CD4-positive, alpha-beta T cell (primary cell): ENCODE data around the gene ZFP92. TPM values are rescaled to one million over a fixed set of nuclear protein-coding genes. Genes with fewer than 3 reads are reported as not detected.

Source experiments
- ATAC-seq: fragments of 200-7000 bp; cut with Tn5 transposase; one replicate; pipeline ENCODE4 v1.10.0; 2022; ENCODE audit warnings: mild to moderate bottlenecking; ENCODE audit not compliant: poor library complexity
- CTCF ChIA-PET: fragments of 350-600 bp; sonication (Branson Sonifier 250); formaldehyde crosslinking; loops from one replicate; lab custom pipeline; 2021; ENCODE audit warnings: antibody characterized with exemption, inconsistent platforms; lab: Charles Lee
- POLR2A ChIA-PET: fragments of 350-600 bp; sonication (Branson Sonifier 250); formaldehyde crosslinking; loops from one replicate; lab custom pipeline; 2021; ENCODE audit warnings: antibody characterized with exemption, inconsistent platforms; lab: Charles Lee
- DNase-seq, 14 experiments: peaks; one replicate each; pipeline ENCODE4 v3.0.0-alpha.2; 2013 to 2020; ENCODE audit warnings: mixed read lengths in 2 of 14
- H3K27ac ChIP-seq, 2 donors: one replicate each; pipeline versions ENCODE4 v1.5.1 to v1.7.0; 2013; ENCODE audit warnings: low read length in 2 of 2, low read depth in 1 of 2, mild to moderate bottlenecking in 1 of 2
- H3K27me3 ChIP-seq, 2 experiments: 1 replicate in 1 of 2; 2 replicates in 1 of 2; pipeline versions ENCODE4 v1.6.1 to v1.7.0; 2013; ENCODE audit warnings: low read length in 2 of 2, control low read depth in 1 of 2, mild to moderate bottlenecking in 1 of 2, moderate library complexity in 1 of 2; ENCODE audit not compliant: insufficient read depth in 2 of 2, control insufficient read depth in 1 of 2
- H3K36me3 ChIP-seq: one replicate; pipeline ENCODE4 v1.6.1; 2013; ENCODE audit warnings: low read length, control low read depth; ENCODE audit not compliant: insufficient read depth
- H3K4me1 ChIP-seq: one replicate; pipeline ENCODE4 v1.6.1; 2013; ENCODE audit warnings: low read length, control low read depth; ENCODE audit not compliant: insufficient read depth
- H3K4me3 ChIP-seq: one replicate; pipeline ENCODE4 v1.5.1; 2013; ENCODE audit warnings: mild to moderate bottlenecking, low read length, moderate library complexity
- H3K9me3 ChIP-seq, 2 experiments: 1 replicate in 1 of 2; 2 replicates in 1 of 2; pipeline versions ENCODE4 v1.6.1 to v1.7.0; 2013; ENCODE audit warnings: low read length in 2 of 2, mild to moderate bottlenecking in 2 of 2, control low read depth in 1 of 2, moderate library complexity in 1 of 2; ENCODE audit not compliant: control insufficient read depth in 1 of 2, insufficient read depth in 1 of 2
- H3K27ac Mint-ChIP-seq: one replicate; pipeline ENCODE4 v1.8.0; 2020; ENCODE audit warnings: mixed read lengths
- H3K27me3 Mint-ChIP-seq: one replicate; pipeline ENCODE4 v1.8.0; 2021; ENCODE audit warnings: mixed read lengths
- H3K36me3 Mint-ChIP-seq: one replicate; pipeline ENCODE4 v1.8.0; 2021; ENCODE audit warnings: low read depth, mixed read lengths
- H3K4me1 Mint-ChIP-seq: one replicate; pipeline ENCODE4 v1.8.0; 2021; ENCODE audit warnings: low read depth, mixed read lengths
- H3K4me3 Mint-ChIP-seq: one replicate; pipeline ENCODE4 v1.8.0; 2020; ENCODE audit warnings: mild to moderate bottlenecking, mixed read lengths
- H3K9me3 Mint-ChIP-seq: one replicate; pipeline ENCODE4 v1.8.0; 2020; ENCODE audit warnings: mixed read lengths
- intact Hi-C, 2 experiments: fragments of 100-400 bp; cut with DNase I in 1 of 2; cut with micrococcal nuclease in 1 of 2; formaldehyde crosslinking; loops; one replicate each; pipeline versions ENCODE4 v1.15.1 to v1.9.0; 2023 to 2025; cut with DNase I, micrococcal nuclease
- total RNA-seq, 174 experiments: library from RNA in 2 of 174; stranded (reverse) in 2 of 174; gene quantifications; one replicate each; pipeline ENCODE4 v1.2.3 and lab custom pipeline; 2021 to 2026
- TF ChIP-seq, protein P1 (sequence below): fragments of 200-600 bp; IDR thresholded peaks from one replicate; pipeline ENCODE4 v1.8.0; 2022; ENCODE audit warnings: antibody characterized with exemption, mild to moderate bottlenecking

The ZFP92 gene
- total RNA-seq, 2 experiments from 2014 or later: 0.08 to 0.11 TPM

- H3K27ac Mint-ChIP-seq: no peak overlapping the region
- H3K4me1 Mint-ChIP-seq: no peaks in the 10 kb centered on the region
- H3K4me1 ChIP-seq: no peaks in the 10 kb centered on the region
- DNase-seq (no peak), ATAC-seq (no peak)
- H3K27me3 Mint-ChIP-seq: peaks cover 7% of the 10 kb centered on the region
- H3K36me3 Mint-ChIP-seq: no peaks in the 10 kb centered on the region
- H3K9me3 ChIP-seq: no peaks in the 10 kb centered on the region
- CTCF ChIA-PET: no interaction called here
- H3K36me3 ChIP-seq: no peaks in the 10 kb centered on the region
- TF ChIP-seq, protein P1, sequence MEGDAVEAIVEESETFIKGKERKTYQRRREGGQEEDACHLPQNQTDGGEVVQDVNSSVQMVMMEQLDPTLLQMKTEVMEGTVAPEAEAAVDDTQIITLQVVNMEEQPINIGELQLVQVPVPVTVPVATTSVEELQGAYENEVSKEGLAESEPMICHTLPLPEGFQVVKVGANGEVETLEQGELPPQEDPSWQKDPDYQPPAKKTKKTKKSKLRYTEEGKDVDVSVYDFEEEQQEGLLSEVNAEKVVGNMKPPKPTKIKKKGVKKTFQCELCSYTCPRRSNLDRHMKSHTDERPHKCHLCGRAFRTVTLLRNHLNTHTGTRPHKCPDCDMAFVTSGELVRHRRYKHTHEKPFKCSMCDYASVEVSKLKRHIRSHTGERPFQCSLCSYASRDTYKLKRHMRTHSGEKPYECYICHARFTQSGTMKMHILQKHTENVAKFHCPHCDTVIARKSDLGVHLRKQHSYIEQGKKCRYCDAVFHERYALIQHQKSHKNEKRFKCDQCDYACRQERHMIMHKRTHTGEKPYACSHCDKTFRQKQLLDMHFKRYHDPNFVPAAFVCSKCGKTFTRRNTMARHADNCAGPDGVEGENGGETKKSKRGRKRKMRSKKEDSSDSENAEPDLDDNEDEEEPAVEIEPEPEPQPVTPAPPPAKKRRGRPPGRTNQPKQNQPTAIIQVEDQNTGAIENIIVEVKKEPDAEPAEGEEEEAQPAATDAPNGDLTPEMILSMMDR: no peak
- H3K27ac ChIP-seq: no peak overlapping the region
- intact Hi-C loops: no loop called here
- H3K4me3 Mint-ChIP-seq: no peak overlapping the region
- H3K9me3 Mint-ChIP-seq: no peaks in the 10 kb centered on the region
- H3K4me3 ChIP-seq: no peak overlapping the region
- POLR2A ChIA-PET: no interaction called here
- no peaks in the 10 kb centered on the region for H3K27me3 ChIP-seq
Observed at GRCh38 chrX:153442463-153442862, 31.2 kb downstream of the ZFP92 start.

GRCh38 chrX:153443476-153444332 is 32.4 kb downstream of the ZFP92 start:
- TF ChIP-seq, protein P1: no peak
- no peak overlapping the region for H3K4me3 Mint-ChIP-seq
- DNase-seq (no peak), ATAC-seq (no peak)
- POLR2A ChIA-PET: no interaction called here
- no peaks in the 10 kb centered on the region for H3K36me3 ChIP-seq
- H3K4me1 ChIP-seq: no peaks in the 10 kb centered on the region
- H3K9me3 Mint-ChIP-seq: no peaks in the 10 kb centered on the region
- H3K36me3 Mint-ChIP-seq: no peaks in the 10 kb centered on the region
- H3K27ac ChIP-seq: no peak overlapping the region
- no peaks in the 10 kb centered on the region for H3K27me3 ChIP-seq
- H3K4me1 Mint-ChIP-seq: no peaks in the 10 kb centered on the region
- H3K4me3 ChIP-seq: no peak overlapping the region
- H3K9me3 ChIP-seq: no peaks in the 10 kb centered on the region
- peaks cover 1% of the 10 kb centered on the region for H3K27me3 Mint-ChIP-seq
- intact Hi-C loops: no loop called here
- CTCF ChIA-PET: no interaction called here
- H3K27ac Mint-ChIP-seq: no peak overlapping the region

DNA sequence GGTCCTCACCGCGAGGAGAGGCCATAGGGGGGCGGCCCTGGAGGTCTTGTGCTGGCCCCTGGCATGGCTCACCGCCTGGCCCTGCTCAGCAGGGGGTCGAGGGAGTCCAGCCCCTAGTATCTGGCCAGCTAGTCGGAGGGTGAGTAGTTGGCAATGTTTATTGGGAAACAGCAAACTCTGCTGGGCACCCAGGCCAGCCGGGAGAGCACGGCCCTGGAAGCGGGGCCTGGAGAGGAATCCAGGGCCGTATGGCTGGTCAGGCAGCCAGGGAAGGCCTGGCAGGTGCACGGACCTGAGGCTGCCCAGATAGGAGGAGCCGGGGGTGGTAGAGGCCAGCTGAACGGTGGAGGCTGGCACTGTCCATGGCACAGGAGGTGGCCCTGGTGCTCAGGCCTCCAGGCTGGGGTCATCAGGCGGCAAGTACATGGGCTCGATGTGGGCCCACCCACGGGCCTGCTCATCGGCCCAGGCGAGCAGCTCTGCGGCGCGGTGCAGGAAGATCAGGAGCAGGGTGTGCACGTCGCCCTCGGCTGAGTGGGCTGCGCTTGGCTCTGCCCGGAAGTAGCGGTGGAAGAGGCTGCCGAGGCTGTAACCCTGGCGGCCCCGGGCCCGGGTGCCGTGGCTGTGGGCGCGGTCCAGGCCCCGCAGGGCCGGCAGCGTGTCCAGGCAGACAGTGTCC is 33.2 kb downstream of the ZFP92 start:
- Histone ChIP-seq H3K27me3 (no peaks in the 10 kb centered on the region), H3K4me3 (no peak overlapping the region), H3K4me1 (no peaks in the 10 kb centered on the region), H3K9me3 (no peaks in the 10 kb centered on the region), H3K36me3 (peaks cover 2% of the 10 kb centered on the region), H3K27ac (no peak overlapping the region)
- H3K4me1 Mint-ChIP-seq: no peaks in the 10 kb centered on the region
- intact Hi-C loops: no loop called here
- H3K4me3 Mint-ChIP-seq: no peak overlapping the region
- TF ChIP-seq, protein P1: no peak
- ChIA-PET CTCF (no interaction called here), POLR2A (no interaction called here)
- H3K9me3 Mint-ChIP-seq: no peaks in the 10 kb centered on the region
- H3K27ac Mint-ChIP-seq: no peak overlapping the region
- H3K36me3 Mint-ChIP-seq: no peaks in the 10 kb centered on the region
- H3K27me3 Mint-ChIP-seq: no peaks in the 10 kb centered on the region
- ATAC-seq (no peak), DNase-seq (no peak)
